Vagina (tissue), 2 donors: Measurements from ENCODE around the gene TBL1X. TPM values are rescaled to one million over a fixed set of nuclear protein-coding genes. Genes with fewer than 3 reads are reported as not detected.

Experiments used
- DNase-seq, 2 donors: peaks; one replicate each; pipeline ENCODE4 v3.0.0-alpha.2; 2017; ENCODE audit errors: extremely low spot score in 2 of 2
- H3K27ac ChIP-seq: fragments of 200-600 bp; sonication (generic); one replicate; pipeline ENCODE4 v1.5.1; 2019
- H3K27me3 ChIP-seq: fragments of 200-600 bp; sonication (generic); one replicate; pipeline ENCODE4 v1.5.1; 2019
- H3K36me3 ChIP-seq, 2 donors: fragments of 200-600 bp; sonication (generic); one replicate each; pipeline ENCODE4 v1.5.1; 2017 to 2019
- H3K4me1 ChIP-seq: fragments of 200-600 bp; sonication (generic); one replicate; pipeline ENCODE4 v1.5.1; 2019
- H3K4me3 ChIP-seq, 2 donors: fragments of 200-600 bp; sonication (generic); 1 replicate in 1 of 2; 2 replicates in 1 of 2; pipeline ENCODE4 v1.5.1; 2016 to 2019
- H3K9me3 ChIP-seq: fragments of 200-600 bp; sonication (generic); one replicate; pipeline ENCODE4 v1.5.1; 2019
- POLR2A ChIP-seq, 2 donors: fragments of 450-650 bp; IDR thresholded peaks; one replicate each; pipeline ENCODE4 v1.6.1; 2017; ENCODE audit warnings: antibody characterized with exemption in 2 of 2, mild to moderate bottlenecking in 2 of 2, moderate library complexity in 2 of 2
- POLR2AphosphoS5 ChIP-seq, 2 donors: sonication (generic); formaldehyde crosslinking; IDR thresholded peaks; one replicate each; pipeline ENCODE4 v1.9.0; 2017; ENCODE audit warnings: antibody characterized with exemption in 2 of 2, mild to moderate bottlenecking in 2 of 2, low read depth in 1 of 2; ENCODE audit not compliant: insufficient read depth in 1 of 2
- intact Hi-C: fragments of 100-400 bp; cut with DNase I; formaldehyde crosslinking; loops from one replicate; pipeline ENCODE4 v1.15.1; 2023
- total RNA-seq: library from RNA; depleted of rRNA; stranded (reverse); fragments of >200 nt; gene quantifications from one replicate; pipeline ENCODE4 v1.2.3, GENCODE V29; 2016
- TF ChIP-seq, protein P1 (sequence below), 3 experiments: fragments of 450-650 bp in 2 of 3; fragments of 200-600 bp in 1 of 3; sonication (generic) in 1 of 3; IDR thresholded peaks; one replicate each; pipeline ENCODE4 v1.5.1; 2017 to 2019; ENCODE audit warnings: antibody characterized with exemption in 3 of 3, mild to moderate bottlenecking in 2 of 3, moderate library complexity in 2 of 3

TBL1X gene
- total RNA-seq, 1 donor from 2014 or later: 41.3 TPM

DNA sequence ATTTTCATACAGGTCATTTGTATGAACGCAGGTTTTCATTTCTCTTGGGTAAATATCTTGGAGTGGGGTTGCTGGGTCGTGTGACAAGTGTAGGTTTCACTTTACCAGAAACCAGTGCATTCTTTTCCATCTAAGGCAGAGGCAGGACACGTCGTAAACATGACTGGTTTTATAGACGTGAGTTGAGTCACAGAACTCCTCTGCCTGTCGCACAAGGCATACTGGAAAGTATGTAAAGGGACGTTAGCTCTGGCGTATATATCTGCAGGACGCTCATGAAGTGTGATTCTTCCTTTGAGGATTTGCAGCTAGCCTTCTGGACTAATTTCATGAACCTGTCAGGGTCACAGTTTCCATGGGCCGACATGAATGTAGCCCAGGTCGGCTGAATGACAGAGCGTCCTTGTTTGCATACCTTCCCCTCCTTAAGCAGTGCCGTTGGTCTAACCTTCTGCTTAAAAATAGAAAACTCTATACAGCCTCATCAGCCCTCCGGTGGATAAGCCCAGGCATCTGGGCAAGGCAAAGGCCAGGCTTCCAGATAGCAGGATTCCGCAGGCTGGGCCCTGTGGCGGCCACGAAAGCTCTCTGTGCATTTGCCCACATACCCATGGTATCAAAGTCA is 194.8 kb downstream of the TBL1X start:
- H3K9me3 ChIP-seq: no peaks in the 10 kb centered on the region
- H3K27ac ChIP-seq: no peak overlapping the region
- no peak overlapping the region for H3K4me3 ChIP-seq
- peak in 1 of 2 donors; percentile 55 for DNase-seq
- no peaks in the 10 kb centered on the region for H3K4me1 ChIP-seq
- H3K36me3 ChIP-seq: no peaks in the 10 kb centered on the region
- no peaks in the 10 kb centered on the region for H3K27me3 ChIP-seq
- TF ChIP-seq, protein P1, sequence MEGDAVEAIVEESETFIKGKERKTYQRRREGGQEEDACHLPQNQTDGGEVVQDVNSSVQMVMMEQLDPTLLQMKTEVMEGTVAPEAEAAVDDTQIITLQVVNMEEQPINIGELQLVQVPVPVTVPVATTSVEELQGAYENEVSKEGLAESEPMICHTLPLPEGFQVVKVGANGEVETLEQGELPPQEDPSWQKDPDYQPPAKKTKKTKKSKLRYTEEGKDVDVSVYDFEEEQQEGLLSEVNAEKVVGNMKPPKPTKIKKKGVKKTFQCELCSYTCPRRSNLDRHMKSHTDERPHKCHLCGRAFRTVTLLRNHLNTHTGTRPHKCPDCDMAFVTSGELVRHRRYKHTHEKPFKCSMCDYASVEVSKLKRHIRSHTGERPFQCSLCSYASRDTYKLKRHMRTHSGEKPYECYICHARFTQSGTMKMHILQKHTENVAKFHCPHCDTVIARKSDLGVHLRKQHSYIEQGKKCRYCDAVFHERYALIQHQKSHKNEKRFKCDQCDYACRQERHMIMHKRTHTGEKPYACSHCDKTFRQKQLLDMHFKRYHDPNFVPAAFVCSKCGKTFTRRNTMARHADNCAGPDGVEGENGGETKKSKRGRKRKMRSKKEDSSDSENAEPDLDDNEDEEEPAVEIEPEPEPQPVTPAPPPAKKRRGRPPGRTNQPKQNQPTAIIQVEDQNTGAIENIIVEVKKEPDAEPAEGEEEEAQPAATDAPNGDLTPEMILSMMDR (IDR thresholded peaks at IDR 0.05): no peak
- TF ChIP-seq POLR2AphosphoS5 (IDR thresholded peaks at IDR 0.05; ENCODE audit: insufficient read depth in 1 of 2, low read depth in 1 of 2): no peak
- no peak for TF ChIP-seq POLR2A (IDR thresholded peaks at IDR 0.05)
- intact Hi-C loops: no loop called here

DNA sequence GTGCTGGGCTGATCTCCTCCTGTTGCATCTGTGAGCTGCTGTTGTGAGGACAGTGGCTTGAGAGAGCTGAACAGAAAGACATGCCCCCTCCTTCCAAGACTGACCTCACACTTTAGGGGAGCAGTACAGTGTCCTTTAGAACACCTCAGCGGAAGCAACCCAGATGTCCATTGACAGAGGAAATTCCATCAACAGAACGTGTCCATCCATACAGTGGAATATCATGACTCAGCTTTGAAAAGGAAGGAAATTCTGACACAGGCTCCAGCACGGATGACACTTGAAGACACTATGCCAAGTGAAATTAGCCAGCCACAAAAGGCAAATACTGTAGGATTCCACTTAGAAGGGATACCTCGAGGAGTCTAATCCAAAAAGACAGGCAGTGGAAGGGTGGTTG is 197.3 kb downstream of the TBL1X start:
- H3K4me1 ChIP-seq: no peaks in the 10 kb centered on the region
- intact Hi-C loops: no loop called here
- H3K4me3 ChIP-seq: no peak overlapping the region
- no peaks in the 10 kb centered on the region for H3K27me3 ChIP-seq
- H3K36me3 ChIP-seq: no peaks in the 10 kb centered on the region
- H3K27ac ChIP-seq: no peak overlapping the region
- DNase-seq: no peak
- no peaks in the 10 kb centered on the region for H3K9me3 ChIP-seq
- no peak for TF ChIP-seq POLR2A (IDR thresholded peaks at IDR 0.05)

DNA sequence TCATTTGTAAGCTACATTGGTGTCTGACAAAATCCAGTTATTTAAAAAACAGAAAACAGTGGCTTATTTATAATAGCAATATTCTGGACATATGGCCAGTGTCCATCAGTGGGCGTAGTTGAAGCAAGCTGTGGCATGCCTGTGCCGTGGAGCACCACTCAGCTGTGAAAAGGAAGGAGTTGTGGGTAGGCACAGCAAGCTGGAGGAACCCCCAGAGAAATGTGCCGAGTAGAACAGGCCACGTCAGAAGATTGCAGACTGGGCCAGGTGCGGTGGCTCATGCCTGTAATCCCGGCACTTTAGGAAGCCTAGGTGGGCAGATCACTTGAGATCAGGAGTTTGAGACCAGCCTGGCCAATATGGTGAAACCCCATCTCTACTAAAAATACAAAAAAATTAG is 198.4 kb downstream of the TBL1X start:
- DNase-seq: no peak
- Histone ChIP-seq H3K36me3 (no peaks in the 10 kb centered on the region), H3K4me3 (no peak overlapping the region), H3K4me1 (no peaks in the 10 kb centered on the region), H3K9me3 (no peaks in the 10 kb centered on the region), H3K27me3 (no peaks in the 10 kb centered on the region), H3K27ac (no peak overlapping the region)
- intact Hi-C loops: no loop called here
- TF ChIP-seq, protein P1 (IDR thresholded peaks at IDR 0.05): no peak
- no peak for TF ChIP-seq POLR2A (IDR thresholded peaks at IDR 0.05)
- TF ChIP-seq POLR2AphosphoS5 (IDR thresholded peaks at IDR 0.05; ENCODE audit: insufficient read depth in 1 of 2, low read depth in 1 of 2): no peak

DNA sequence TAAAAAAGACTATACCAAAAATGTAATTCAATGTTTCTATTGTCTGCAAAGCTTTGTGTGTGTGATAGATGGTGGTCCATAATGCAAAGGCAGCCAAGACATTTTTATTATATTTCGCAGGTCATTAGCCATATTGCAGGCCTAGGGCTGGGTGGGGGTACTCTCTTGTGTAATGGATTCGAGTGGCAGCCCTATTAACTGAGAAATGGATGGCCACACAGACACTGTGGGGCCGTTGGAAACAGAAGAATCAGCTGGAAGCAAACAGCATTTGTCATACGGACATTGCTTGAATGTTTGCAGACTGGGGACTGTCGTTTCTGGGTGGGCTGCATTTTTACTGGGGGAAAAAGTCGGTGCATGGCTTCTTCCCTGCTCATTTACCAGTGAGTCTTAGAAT is 199.4 kb downstream of the TBL1X start:
- Histone ChIP-seq H3K27ac (no peak overlapping the region), H3K27me3 (no peaks in the 10 kb centered on the region), H3K36me3 (no peaks in the 10 kb centered on the region), H3K4me1 (no peaks in the 10 kb centered on the region), H3K9me3 (no peaks in the 10 kb centered on the region), H3K4me3 (no peak overlapping the region)
- DNase-seq: no peak
- TF ChIP-seq POLR2A (IDR thresholded peaks at IDR 0.05) (no peak), POLR2AphosphoS5 (IDR thresholded peaks at IDR 0.05; ENCODE audit: insufficient read depth in 1 of 2, low read depth in 1 of 2) (no peak)
- TF ChIP-seq, protein P1 (IDR thresholded peaks at IDR 0.05): no peak
- intact Hi-C loops: no loop called here

DNA sequence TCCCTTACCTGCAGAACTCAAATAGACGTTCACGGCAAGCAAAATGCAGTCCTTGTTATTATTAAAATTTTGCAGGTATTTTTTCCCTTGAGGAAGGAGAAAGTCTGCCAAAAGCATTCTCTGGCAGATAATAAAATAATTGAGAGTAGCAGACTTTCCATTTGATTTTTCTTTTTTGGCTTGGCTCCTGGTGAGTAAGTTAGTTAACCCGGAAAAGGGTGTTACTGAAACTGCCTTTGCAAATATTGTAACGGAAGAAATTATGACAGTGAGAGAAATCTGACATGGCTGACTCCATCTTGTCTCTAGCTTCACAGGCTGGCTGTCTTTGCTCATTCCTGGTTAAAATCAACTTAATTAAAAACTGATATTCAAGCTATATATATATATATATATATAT is 200.3 kb downstream of the TBL1X start:
- TF ChIP-seq POLR2AphosphoS5 (IDR thresholded peaks at IDR 0.05; ENCODE audit: insufficient read depth in 1 of 2, low read depth in 1 of 2) (no peak), POLR2A (IDR thresholded peaks at IDR 0.05) (no peak)
- TF ChIP-seq, protein P1 (IDR thresholded peaks at IDR 0.05): no peak
- intact Hi-C loops: no loop called here
- DNase-seq: no peak

More for the DNA sequence above, 200.3 kb downstream of the TBL1X start:
- Histone ChIP-seq H3K4me1 (no peaks in the 10 kb centered on the region), H3K27me3 (no peaks in the 10 kb centered on the region), H3K4me3 (no peak overlapping the region), H3K9me3 (no peaks in the 10 kb centered on the region), H3K36me3 (no peaks in the 10 kb centered on the region), H3K27ac (no peak overlapping the region)
